ENCODE measurements around the gene RBM3.

The RBM3 gene

GRCh38 chrX:48626401-48627298 is 52.4 kb downstream of the RBM3 start:
- DNase-seq (ENCODE audit: low spot score) (no peak), ATAC-seq (ENCODE audit: low read depth) (peak; percentile 52; the same call in 1 of the 3 replicates)
- H3K4me1 ChIP-seq (ENCODE audit: insufficient read depth, poor library complexity, severe bottlenecking) = no peaks in the 10 kb centered on the region
- TF ChIP-seq CTCF (IDR thresholded peaks at IDR 0.05; ENCODE audit: poor library complexity, severe bottlenecking) = no peak
- H3K27me3 ChIP-seq (ENCODE audit: insufficient read depth, poor library complexity, severe bottlenecking) = no peaks in the 10 kb centered on the region
- no peaks in the 10 kb centered on the region for H3K9me3 ChIP-seq (ENCODE audit: severe bottlenecking)
- no peaks in the 10 kb centered on the region for H3K36me3 ChIP-seq (ENCODE audit: low read depth)
- no peak overlapping the region for H3K4me3 ChIP-seq (ENCODE audit: severe bottlenecking)
- H3K27ac ChIP-seq (ENCODE audit: poor library complexity, severe bottlenecking) = no peak overlapping the region
